Posterior cingulate gyrus (tissue), 11 donors: ENCODE results near the gene EFCAB5.
"Not testable (repeated sequence)": the region's sequence is repeated elsewhere in the genome, so short reads cannot be mapped to it uniquely, and the experiment has no call there.

Experiments used
- DNase-seq, 10 donors: peaks; one replicate each; pipeline versions ENCODE4 v3.0.0 to v3.0.0-alpha.2; 2020 to 2021; ENCODE audit warnings: mixed read lengths in 3 of 10
- intact Hi-C: fragments of 100-400 bp; cut with DNase I; formaldehyde crosslinking; loops from one replicate; pipeline ENCODE4 v1.15.1; 2023

The EFCAB5 gene

GRCh38 chr17:30134551-30134950 is 193.1 kb downstream of the EFCAB5 start:
- intact Hi-C loops = no loop called here
- DNase-seq = no peak

GRCh38 chr17:30137158-30137557 is 195.7 kb downstream of the EFCAB5 start:
- no peak for DNase-seq
- intact Hi-C loops = no loop called here

- DNase-seq, intact Hi-C loops: not testable (repeated sequence)
Observed at GRCh38 chr17:30147860-30148259, 206.4 kb downstream of the EFCAB5 start.

- no peak for DNase-seq
- intact Hi-C loops = no loop called here
Observed at GRCh38 chr17:30148376-30148775, 206.9 kb downstream of the EFCAB5 start.

GRCh38 chr17:30151471-30151870 is 210.0 kb downstream of the EFCAB5 start:
- intact Hi-C loops = no loop called here
- DNase-seq = no peak

GRCh38 chr17:30153463-30153862 is 212.0 kb downstream of the EFCAB5 start:
- no peak for DNase-seq
- intact Hi-C loops = no loop called here

GRCh38 chr17:30155389-30155788 is 214.0 kb downstream of the EFCAB5 start:
- DNase-seq = no peak
- intact Hi-C loops = no loop called here
